Trophoblast cell (in vitro differentiated cells and primary cell): ENCODE results near the gene MYLK.

Experiments used
- DNase-seq, 2 donors: peaks; one replicate each; pipeline ENCODE4 v3.0.0-alpha.2; 2016
- H2AFZ ChIP-seq: 2 replicates; pipeline ENCODE4 v1.6.1; 2013; ENCODE audit warnings: low read length, moderate library complexity, mild to moderate bottlenecking; ENCODE audit not compliant: insufficient read depth, poor library complexity
- H2AK5ac ChIP-seq: 2 replicates; pipeline ENCODE4 v1.6.1; 2013; ENCODE audit warnings: mild to moderate bottlenecking, low read length
- H2BK120ac ChIP-seq: 2 replicates; pipeline ENCODE4 v1.6.1; 2013; ENCODE audit warnings: low read length, mild to moderate bottlenecking, moderate library complexity; ENCODE audit not compliant: insufficient read depth, poor library complexity
- H2BK12ac ChIP-seq: 2 replicates; pipeline ENCODE4 v1.6.1; 2013; ENCODE audit warnings: mild to moderate bottlenecking, low read length, moderate library complexity
- H2BK5ac ChIP-seq: 2 replicates; pipeline ENCODE4 v1.6.1; 2013; ENCODE audit warnings: low read length, low read depth, moderate library complexity, mild to moderate bottlenecking; ENCODE audit not compliant: poor library complexity
- H3K14ac ChIP-seq: 2 replicates; pipeline ENCODE4 v1.6.1; 2013; ENCODE audit warnings: mild to moderate bottlenecking, low read length
- H3K18ac ChIP-seq: 2 replicates; pipeline ENCODE4 v1.6.1; 2013; ENCODE audit warnings: mild to moderate bottlenecking, low read length
- H3K23ac ChIP-seq: 2 replicates; pipeline ENCODE4 v1.6.1; 2013; ENCODE audit warnings: low read length
- H3K27ac ChIP-seq: 2 replicates; pipeline ENCODE4 v1.5.1; 2013; ENCODE audit warnings: low read depth, mild to moderate bottlenecking, inconsistent platforms, low read length, moderate library complexity
- H3K27me3 ChIP-seq: 2 replicates; pipeline ENCODE4 v1.6.1; 2013; ENCODE audit warnings: inconsistent platforms, mild to moderate bottlenecking, low read length, moderate library complexity; ENCODE audit not compliant: insufficient read depth
- H3K36me3 ChIP-seq, 2 experiments: 1 replicate in 1 of 2; 2 replicates in 1 of 2; pipeline ENCODE4 v1.6.1; 2013; ENCODE audit warnings: low read length in 2 of 2, mild to moderate bottlenecking in 2 of 2, moderate library complexity in 1 of 2; ENCODE audit not compliant: insufficient read depth in 2 of 2, control insufficient read depth in 1 of 2
- H3K4ac ChIP-seq: 2 replicates; pipeline ENCODE4 v1.6.1; 2013; ENCODE audit warnings: low read depth, mild to moderate bottlenecking, low read length, moderate library complexity
- H3K4me1 ChIP-seq, 2 experiments: 1 replicate in 1 of 2; 2 replicates in 1 of 2; pipeline ENCODE4 v1.6.1; 2013; ENCODE audit warnings: low read length in 2 of 2, mild to moderate bottlenecking in 2 of 2, moderate library complexity in 1 of 2; ENCODE audit not compliant: insufficient read depth in 2 of 2, control insufficient read depth in 1 of 2
- H3K4me2 ChIP-seq: 2 replicates; pipeline ENCODE4 v1.6.1; 2013; ENCODE audit warnings: inconsistent platforms, mild to moderate bottlenecking, low read length, moderate library complexity
- H3K4me3 ChIP-seq: 2 replicates; pipeline ENCODE4 v1.5.1; 2013; ENCODE audit warnings: mild to moderate bottlenecking, low read depth, low read length, inconsistent platforms
- H3K79me1 ChIP-seq: one replicate; pipeline ENCODE4 v1.6.1; 2013; ENCODE audit warnings: low read length
- H3K79me2 ChIP-seq: 2 replicates; pipeline ENCODE4 v1.6.1; 2013; ENCODE audit warnings: low read length, mild to moderate bottlenecking; ENCODE audit not compliant: control insufficient read depth, insufficient read depth, poor library complexity
- H3K9ac ChIP-seq: 2 replicates; pipeline ENCODE4 v1.6.1; 2013; ENCODE audit warnings: mild to moderate bottlenecking, low read length
- H3K9me3 ChIP-seq: 2 replicates; pipeline ENCODE4 v1.6.1; 2013; ENCODE audit warnings: low read depth, mild to moderate bottlenecking, control low read depth, inconsistent platforms, low read length; ENCODE audit not compliant: insufficient read depth
- H4K12ac ChIP-seq: 2 replicates; pipeline ENCODE4 v1.6.1; 2013; ENCODE audit warnings: low read depth, mild to moderate bottlenecking, low read length, moderate library complexity
- H4K8ac ChIP-seq: 2 replicates; pipeline ENCODE4 v1.6.1; 2013; ENCODE audit warnings: low read depth, mild to moderate bottlenecking, low read length, moderate library complexity
- H4K91ac ChIP-seq: one replicate; pipeline ENCODE4 v1.6.1; 2013; ENCODE audit warnings: low read depth, mild to moderate bottlenecking, low read length, moderate library complexity
- WGBS: extraction: QIAGEN DNeasy Blood & Tissue Kit; methylation state at CpG from one replicate; pipeline ENCODE4 v1.1.7; 2013; ENCODE audit warnings: missing lambda C conversion rate; ENCODE audit not compliant: insufficient read length, insufficient coverage; ENCODE audit errors: extremely low coverage; 5-methylcytosine and 5-hydroxymethylcytosine counted together

MYLK gene

DNA sequence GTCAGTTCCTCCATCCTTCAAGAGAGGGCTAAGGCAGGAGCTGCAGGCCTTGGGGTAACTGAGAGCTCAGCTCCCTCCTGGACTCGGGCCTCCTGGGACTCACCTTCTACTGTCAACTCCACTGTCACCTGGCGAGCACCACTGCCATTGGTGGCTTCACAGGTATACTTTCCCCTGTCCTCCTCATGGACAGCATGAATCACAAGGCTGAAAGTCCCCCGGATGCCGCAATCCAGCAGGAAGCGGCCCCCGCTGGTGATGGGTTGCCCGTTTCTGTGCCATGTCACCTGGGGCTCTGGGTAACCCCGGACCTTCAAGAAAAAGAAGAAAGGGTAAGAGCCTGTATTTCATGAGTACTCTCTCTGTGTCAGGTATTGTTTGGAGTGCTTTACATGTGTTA, 131.9 kb downstream of the MYLK start:
- peak overlapping the region; percentile 3 for H2BK120ac ChIP-seq
- no peaks in the 10 kb centered on the region for H3K27me3 ChIP-seq
- peaks cover 7 to 12% of the 10 kb centered on the region in 2 experiments for H3K36me3 ChIP-seq
- peak overlapping the region; percentile 1 for H3K14ac ChIP-seq
- peak overlapping the region; percentile 7 for H2BK12ac ChIP-seq
- peak overlapping the region; percentile 31 for H2AK5ac ChIP-seq
- H3K9ac ChIP-seq, result no peak overlapping the region
- H3K9me3 ChIP-seq, result no peaks in the 10 kb centered on the region
- H2BK5ac ChIP-seq, result no peak overlapping the region
- no peak overlapping the region for H2AFZ ChIP-seq
- H4K12ac ChIP-seq, result no peak overlapping the region
- no peak overlapping the region for H3K4me2 ChIP-seq
- no peaks in the 10 kb centered on the region for H3K79me2 ChIP-seq
- H4K91ac ChIP-seq, result peak overlapping the region; percentile 70
- H3K79me1 ChIP-seq, result peaks cover 16% of the 10 kb centered on the region
- peaks cover 12 to 19% of the 10 kb centered on the region in 2 experiments for H3K4me1 ChIP-seq
- no peak overlapping the region for H4K8ac ChIP-seq
- WGBS, result no CpG with 5 or more reads among the region's 8 CpGs
- DNase-seq, result no peak
- no peak overlapping the region for H3K27ac ChIP-seq
- no peak overlapping the region for H3K18ac ChIP-seq
- H3K23ac ChIP-seq, result no peak overlapping the region
- no peak overlapping the region for H3K4me3 ChIP-seq
- peak overlapping the region; percentile 2 for H3K4ac ChIP-seq

GRCh38 chr3:123751433-123751832, 132.7 kb downstream of the MYLK start:
- Histone ChIP-seq H4K8ac (no peak overlapping the region), H3K9ac (no peak overlapping the region), H2AFZ (no peak overlapping the region), H2BK120ac (peak overlapping the region; percentile 3), H4K12ac (no peak overlapping the region), H3K23ac (no peak overlapping the region), H3K14ac (no peak overlapping the region), H3K4ac (no peak overlapping the region), H3K18ac (no peak overlapping the region), H2BK5ac (peak overlapping the region; percentile 7), H3K27me3 (no peaks in the 10 kb centered on the region), H3K36me3 (peaks cover 7 to 13% of the 10 kb centered on the region in 2 experiments), H3K4me2 (no peak overlapping the region), H3K4me3 (no peak overlapping the region), H3K79me1 (peaks cover 16% of the 10 kb centered on the region), H3K79me2 (no peaks in the 10 kb centered on the region), H3K27ac (no peak overlapping the region), H2BK12ac (peak overlapping the region; percentile 7), H3K4me1 (peaks cover 10 to 17% of the 10 kb centered on the region in 2 experiments), H3K9me3 (no peaks in the 10 kb centered on the region), H2AK5ac (no peak overlapping the region), H4K91ac (peak overlapping the region; percentile 21)
- peak in 1 of 2 donors; percentile 17 for DNase-seq
- no CpG with 5 or more reads among the region's 3 CpGs for WGBS

DNA sequence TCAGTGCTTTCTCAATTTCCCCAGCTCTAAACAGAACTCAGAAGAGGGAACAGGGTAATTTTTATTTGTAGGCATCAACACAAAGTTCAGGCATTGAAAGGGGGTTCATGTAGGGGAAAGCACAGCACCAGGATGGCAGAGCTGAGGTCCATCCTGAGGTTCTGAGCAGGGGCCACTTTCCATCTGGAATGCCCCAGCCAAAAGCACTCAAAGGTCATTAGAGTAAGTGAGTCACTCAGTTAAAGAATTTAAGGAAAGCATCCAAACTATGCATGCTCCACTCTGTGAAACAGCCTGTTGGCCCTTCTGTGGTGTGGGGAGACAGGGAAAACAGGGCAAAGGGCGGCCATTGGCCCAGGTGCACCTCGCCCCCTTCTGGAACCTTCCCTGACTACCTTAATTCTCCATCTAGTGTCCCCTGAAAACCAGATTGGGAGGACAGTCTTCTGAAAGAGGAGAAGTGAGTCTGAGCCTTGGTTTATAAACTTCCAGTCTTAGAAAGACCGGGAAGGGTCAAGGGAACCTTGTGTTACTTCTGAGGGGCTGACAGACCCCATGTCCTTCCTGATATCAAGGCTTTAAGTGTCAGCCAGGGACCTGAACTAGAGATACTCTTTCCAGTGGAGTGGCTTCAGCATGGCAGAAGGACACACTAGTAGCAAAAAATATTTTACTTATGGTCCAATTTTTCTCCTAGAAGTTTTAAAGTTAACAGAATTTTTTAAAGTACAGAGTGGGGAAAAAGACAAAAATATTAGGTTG, 133.3 kb downstream of the MYLK start:
- H3K18ac ChIP-seq, result peak overlapping the region; percentile 73
- H3K14ac ChIP-seq, result peak overlapping the region; percentile 78
- DNase-seq, result peak; percentile 37 to 78
- peak overlapping the region; percentile 55 for H3K27ac ChIP-seq
- H3K27me3 ChIP-seq, result no peaks in the 10 kb centered on the region
- H3K4me1 ChIP-seq, result peaks cover 10 to 17% of the 10 kb centered on the region in 2 experiments
- H3K36me3 ChIP-seq, result peaks cover 7 to 13% of the 10 kb centered on the region in 2 experiments
- no peak overlapping the region for H3K23ac ChIP-seq
- peaks cover 16% of the 10 kb centered on the region for H3K79me1 ChIP-seq
- peak overlapping the region; percentile 97 for H2BK12ac ChIP-seq
- H3K79me2 ChIP-seq, result no peaks in the 10 kb centered on the region
- H4K91ac ChIP-seq, result peak overlapping the region; percentile 95
- peak overlapping the region; percentile 98 for H2BK5ac ChIP-seq
- H3K9ac ChIP-seq, result no peak overlapping the region
- peak overlapping the region; percentile 97 for H2BK120ac ChIP-seq
- no peak overlapping the region for H3K4me2 ChIP-seq
- no peaks in the 10 kb centered on the region for H3K9me3 ChIP-seq
- no CpG with 5 or more reads among the region's 3 CpGs for WGBS
- H3K4me3 ChIP-seq, result no peak overlapping the region
- H2AK5ac ChIP-seq, result peak overlapping the region; percentile 81
- H4K8ac ChIP-seq, result peak overlapping the region; percentile 77
- no peak overlapping the region for H2AFZ ChIP-seq
- H3K4ac ChIP-seq, result peak overlapping the region; percentile 37
- no peak overlapping the region for H4K12ac ChIP-seq

DNA sequence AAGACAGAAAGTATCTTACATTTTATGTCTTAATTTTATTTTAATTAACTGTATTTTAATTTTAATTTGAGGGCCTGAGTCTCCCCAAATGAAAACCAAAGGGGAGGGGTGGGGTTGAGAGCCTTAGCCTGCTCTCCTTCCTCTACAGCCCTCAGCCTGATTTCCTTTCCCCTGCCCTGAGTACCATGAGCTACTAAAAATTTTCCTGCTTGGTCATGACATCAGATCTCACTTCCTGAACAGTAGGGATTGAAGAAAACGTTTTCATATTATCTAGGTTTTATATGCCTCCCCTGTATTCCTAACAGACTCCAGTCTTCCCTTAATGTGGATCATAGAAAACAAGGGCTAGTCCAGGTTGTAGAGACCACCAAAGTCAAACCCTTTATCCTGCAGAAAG, 133.9 kb downstream of the MYLK start:
- no peak overlapping the region for H2AFZ ChIP-seq
- peaks cover 10 to 17% of the 10 kb centered on the region in 2 experiments for H3K4me1 ChIP-seq
- no peak overlapping the region for H3K4me3 ChIP-seq
- H4K8ac ChIP-seq, result no peak overlapping the region
- H3K79me2 ChIP-seq, result no peaks in the 10 kb centered on the region
- peak overlapping the region; percentile 31 for H3K14ac ChIP-seq
- H4K12ac ChIP-seq, result no peak overlapping the region
- no peak overlapping the region for H2AK5ac ChIP-seq
- H3K23ac ChIP-seq, result no peak overlapping the region
- peaks cover 7 to 13% of the 10 kb centered on the region in 2 experiments for H3K36me3 ChIP-seq
- no peak overlapping the region for H4K91ac ChIP-seq
- H3K18ac ChIP-seq, result no peak overlapping the region
- H3K4me2 ChIP-seq, result no peak overlapping the region
- WGBS, result no CpG with 5 or more reads among the region's 1 CpG
- peak overlapping the region; percentile 27 for H2BK12ac ChIP-seq
- H3K9me3 ChIP-seq, result no peaks in the 10 kb centered on the region
- no peaks in the 10 kb centered on the region for H3K27me3 ChIP-seq
- no peak overlapping the region for H3K4ac ChIP-seq
- H3K27ac ChIP-seq, result peak overlapping the region; percentile 55
- peak overlapping the region; percentile 73 for H2BK5ac ChIP-seq
- no peak for DNase-seq
- no peak overlapping the region for H3K9ac ChIP-seq
- H2BK120ac ChIP-seq, result peak overlapping the region; percentile 71
- peaks cover 16% of the 10 kb centered on the region for H3K79me1 ChIP-seq
